ENCODE measurements around the gene PRSS57. TPM values are rescaled to one million over a fixed set of nuclear protein-coding genes. Genes with fewer than 3 reads are reported as not detected.

PRSS57 gene
- total and polyA plus RNA-seq, 2 of the 4 experiments (the other 2 are of a cell fraction) = not detected

- Histone ChIP-seq H3K4ac (ENCODE audit: low read depth, low read length) (no peak overlapping the region), H4K91ac (ENCODE audit: insufficient read depth, low read depth, low read length) (no peak overlapping the region), H4K20me1 (ENCODE audit: insufficient read depth, low read length) (no peaks in the 10 kb centered on the region), H3K9me1 (ENCODE audit: insufficient read depth, low read length) (no peaks in the 10 kb centered on the region), H4K5ac (ENCODE audit: low read depth, low read length) (no peak overlapping the region), H3K4me1 (ENCODE audit: control insufficient read depth, insufficient read depth, low read length) (no peaks in the 10 kb centered on the region), H2BK15ac (ENCODE audit: low read depth, low read length) (no peak overlapping the region), H3K79me1 (ENCODE audit: low read depth in 1 of 2, low read length in 2 of 2) (no peaks in the 10 kb centered on the region), H2BK5ac (ENCODE audit: low read depth, low read length, poor library complexity, severe bottlenecking) (no peak overlapping the region), H3K4me2 (ENCODE audit: low read depth, low read length) (no peak overlapping the region), H2AK9ac (replicated peaks; ENCODE audit: low read depth, low read length, poor library complexity) (no peak overlapping the region), H3K4me3 (ENCODE audit: insufficient read depth, low read depth, low read length) (no peak overlapping the region), H2AK5ac (ENCODE audit: low read depth, low read length) (no peak overlapping the region), H3K36me3 (ENCODE audit: control insufficient read depth, insufficient read depth, low read length) (no peaks in the 10 kb centered on the region), H2AFZ (replicated peaks; ENCODE audit: low read length, poor library complexity) (no peak overlapping the region), H3K23ac (ENCODE audit: low read depth, low read length) (no peak overlapping the region), H3K14ac (replicated peaks; ENCODE audit: low read depth, low read length) (no peak overlapping the region), H3K27me3 (ENCODE audit: control insufficient read depth, insufficient read depth, low read length) (peaks cover 6% of the 10 kb centered on the region; the same call in 1 of the 2 replicates), H4K8ac (ENCODE audit: low read depth in 2 of 2, low read length in 2 of 2) (no peak overlapping the region), H3K9ac (ENCODE audit: low read depth, low read length) (no peak overlapping the region), H3K18ac (ENCODE audit: low read depth, low read length) (no peak overlapping the region), H3K56ac (ENCODE audit: extremely low read depth, insufficient read depth, low read length) (no peak overlapping the region), H3K9me3 (ENCODE audit: control insufficient read depth, insufficient read depth, low read length) (no peaks in the 10 kb centered on the region), H3K27ac (ENCODE audit: insufficient read depth, low read length) (no peak overlapping the region), H2BK20ac (ENCODE audit: low read depth, low read length) (no peak overlapping the region), H2BK120ac (ENCODE audit: low read depth, low read length) (no peak overlapping the region)
- no peak for TF ChIP-seq FOS (IDR thresholded peaks at IDR 0.05; ENCODE audit: low read depth, low read length)
- no peak for TF ChIP-seq SMC3 (IDR thresholded peaks at IDR 0.05; ENCODE audit: low read depth, low read length)
- no peak for TF ChIP-seq RAD21 (IDR thresholded peaks at IDR 0.05; ENCODE audit: low read length)
- TF ChIP-seq MXI1 (IDR thresholded peaks at IDR 0.05; ENCODE audit: borderline replicate concordance, low read depth, low read length) = no peak
- TF ChIP-seq MAFK (IDR thresholded peaks at IDR 0.05; ENCODE audit: low read depth, low read length) = no peak
- no peak for TF ChIP-seq CEBPB (IDR thresholded peaks at IDR 0.05; ENCODE audit: low read depth, low read length)
- no peak for TF ChIP-seq CHD1 (IDR thresholded peaks at IDR 0.05; ENCODE audit: low read depth, low read length)
- TF ChIP-seq RFX5 (IDR thresholded peaks at IDR 0.05; ENCODE audit: low read depth, low read length) = no peak
- TF ChIP-seq MAZ (IDR thresholded peaks at IDR 0.05; ENCODE audit: borderline replicate concordance, low read depth, low read length) = no peak
- no peak for TF ChIP-seq BHLHE40 (IDR thresholded peaks at IDR 0.05; ENCODE audit: low read depth, low read length)
- no peak for TF ChIP-seq ELK1 (IDR thresholded peaks at IDR 0.05; ENCODE audit: borderline replicate concordance, low read depth, low read length)
- no peak for TF ChIP-seq NFE2L2 (IDR thresholded peaks at IDR 0.05; ENCODE audit: low read depth, low read length)
- no peak for TF ChIP-seq CTCF (conservative IDR thresholded peaks at IDR 0.05; ENCODE audit: low read depth, low read length)
- TF ChIP-seq RCOR1 (IDR thresholded peaks at IDR 0.05; ENCODE audit: insufficient replicate concordance, low read length) = no peak
- ATAC-seq (ENCODE audit: low read depth) (no peak), DNase-seq (no peak)
- POLR2A ChIA-PET (ENCODE audit: unreplicated experiment) = no interaction called here
- 47% methylated on average over 18 of the region's 41 CpGs; no CpG with 5 or more reads in 1 of the 2 experiments for WGBS, 2 experiments (ENCODE audit: extremely low coverage in 2 of 2, insufficient read length in 1 of 2)
- in situ Hi-C loops (cut with MboI; ENCODE audit: low sequenced_read_pairs) (no loop called here), intact Hi-C loops (cut with micrococcal nuclease) (no loop called here), dilution Hi-C loops (cut with HindIII; ENCODE audit: low sequenced_read_pairs, unreplicated experiment) (no loop called here)
- no TSS peak for BruUV-seq (replicated peaks)
- CTCF ChIA-PET = no interaction called here
These were observed 536 bp downstream of the PRSS57 start for GRCh38 chr19:694481-695351.

Data from IMR-90 (cell line).